ENCODE data around the gene MAMDC2.
"Not testable (repeated sequence)": the region's sequence is repeated elsewhere in the genome, so short reads cannot be mapped to it uniquely, and the experiment has no call there.

MAMDC2 gene

DNA sequence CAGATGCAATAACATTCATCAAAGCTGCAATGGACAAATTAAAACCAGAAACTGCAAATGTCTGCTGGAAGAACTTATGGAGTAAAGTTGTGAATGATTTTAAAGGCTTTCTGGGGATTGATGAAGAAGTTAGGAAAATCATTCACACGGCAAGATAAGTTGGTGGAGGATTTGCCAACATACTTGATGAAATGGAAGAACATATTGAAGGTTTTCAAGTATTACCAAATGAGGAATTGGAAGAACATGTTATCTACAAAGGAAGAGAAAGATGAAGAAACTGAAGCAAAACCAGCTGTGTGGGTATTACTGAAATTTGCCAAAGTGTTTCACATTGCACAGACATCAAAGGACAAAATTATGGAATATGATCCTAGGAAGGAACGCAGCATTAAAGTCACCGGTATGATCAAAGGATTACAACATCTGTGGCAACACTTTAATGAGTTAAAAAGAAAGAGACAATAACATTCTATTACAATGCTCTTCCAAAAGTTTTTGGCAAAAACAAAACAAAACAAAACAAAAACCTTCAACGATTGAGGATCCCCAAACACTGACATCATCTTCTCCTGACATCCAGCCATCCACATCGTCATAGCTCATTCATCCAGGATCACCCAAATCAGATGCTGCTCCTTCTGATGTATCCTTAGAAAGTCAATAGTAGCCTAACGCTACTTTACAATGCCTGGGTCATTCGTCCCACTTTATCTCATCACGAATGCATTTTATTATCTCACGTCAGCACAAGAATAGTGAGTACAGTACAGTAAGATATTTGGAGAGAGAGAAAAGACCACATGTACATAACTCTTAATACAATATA lies 153.8 kb downstream of the MAMDC2 start:
- Histone ChIP-seq H3K36me3 (replicated peaks) (no peaks in the 10 kb centered on the region), H3K27me3 (ENCODE audit: low read depth) (no peaks in the 10 kb centered on the region), H3K4me1 (no peaks in the 10 kb centered on the region), H3K4me3 (no peak overlapping the region), H3K9me3 (no peaks in the 10 kb centered on the region)
- in situ Hi-C loops (cut with MboI; ENCODE audit: low sequenced_read_pairs) = no loop called here
- DNase-seq (ENCODE audit: low spot score in 2 of 2) = no peak

GRCh38 chr9:70204743-70205142 lies 161.1 kb downstream of the MAMDC2 start:
- H3K27me3 ChIP-seq (ENCODE audit: low read depth); H3K9me3 ChIP-seq; DNase-seq (ENCODE audit: low spot score in 2 of 2); H3K36me3 ChIP-seq (replicated peaks); in situ Hi-C loops (cut with MboI; ENCODE audit: low sequenced_read_pairs); H3K4me1 ChIP-seq; H3K4me3 ChIP-seq: not testable (repeated sequence)

GRCh38 chr9:70205366-70206020 lies 161.8 kb downstream of the MAMDC2 start:
- peaks cover 3% of the 10 kb centered on the region; the same call in 1 of the 2 replicates for H3K9me3 ChIP-seq
- H3K27me3 ChIP-seq (ENCODE audit: low read depth) = no peaks in the 10 kb centered on the region
- no peaks in the 10 kb centered on the region for H3K36me3 ChIP-seq (replicated peaks)
- H3K4me1 ChIP-seq = no peaks in the 10 kb centered on the region
- in situ Hi-C loops (cut with MboI; ENCODE audit: low sequenced_read_pairs) = no loop called here
- no peak overlapping the region for H3K4me3 ChIP-seq
- DNase-seq (ENCODE audit: low spot score in 2 of 2) = no peak

DNA sequence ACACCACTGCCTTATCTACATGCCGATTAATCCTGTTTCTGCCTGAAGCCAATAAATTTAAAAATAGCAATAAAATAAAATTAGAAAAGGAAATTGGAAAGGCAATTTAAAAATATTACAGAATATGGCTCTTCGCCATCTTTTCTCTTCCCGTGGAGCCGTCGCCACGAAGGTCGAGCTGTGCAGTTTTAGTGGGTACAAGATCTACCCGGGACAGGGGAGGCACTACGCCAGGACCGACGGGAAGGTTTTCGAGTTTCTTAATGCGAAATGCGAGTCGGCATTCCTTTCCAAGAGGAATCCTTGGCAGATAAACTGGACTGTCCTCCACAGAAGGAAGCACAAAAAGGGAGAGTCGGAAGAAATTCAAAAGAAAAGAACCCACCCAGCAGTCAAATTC lies 173.4 kb downstream of the MAMDC2 start:
- in situ Hi-C loops (cut with MboI; ENCODE audit: low sequenced_read_pairs) = no loop called here
- no peak for DNase-seq (ENCODE audit: low spot score in 2 of 2)
- H3K9me3 ChIP-seq = no peaks in the 10 kb centered on the region

DNA sequence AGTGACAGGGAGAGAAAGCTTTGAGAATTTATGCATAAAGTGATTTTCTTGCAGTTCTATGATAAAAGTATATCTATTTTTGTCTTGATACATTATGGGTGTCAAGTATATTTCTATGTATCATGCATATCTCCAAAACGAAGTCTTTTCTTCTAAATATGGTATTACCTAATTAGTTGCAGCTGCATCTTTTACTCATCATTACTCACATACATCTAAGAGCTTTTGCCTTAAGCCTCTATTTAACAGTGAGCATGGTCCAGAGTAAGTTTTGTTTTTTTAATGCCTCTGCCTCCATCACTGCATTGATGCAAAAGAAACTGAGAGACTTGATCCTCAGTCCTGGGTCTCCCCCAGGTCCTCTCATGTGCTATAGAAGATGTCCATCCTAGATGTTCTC lies 175.1 kb downstream of the MAMDC2 start:
- H3K36me3 ChIP-seq (replicated peaks) = no peaks in the 10 kb centered on the region
- no peaks in the 10 kb centered on the region for H3K4me1 ChIP-seq
- in situ Hi-C loops (cut with MboI; ENCODE audit: low sequenced_read_pairs) = no loop called here
- no peaks in the 10 kb centered on the region for H3K9me3 ChIP-seq
- H3K27me3 ChIP-seq (ENCODE audit: low read depth) = no peaks in the 10 kb centered on the region
- H3K4me3 ChIP-seq = no peak overlapping the region
- no peak for DNase-seq (ENCODE audit: low spot score in 2 of 2)

More for the DNA sequence above, 173.4 kb downstream of the MAMDC2 start:
- Histone ChIP-seq H3K4me1 (no peaks in the 10 kb centered on the region), H3K27me3 (ENCODE audit: low read depth) (no peaks in the 10 kb centered on the region), H3K4me3 (no peak overlapping the region), H3K36me3 (replicated peaks) (peaks cover 4% of the 10 kb centered on the region; the same call in 1 of the 2 replicates)

DNA sequence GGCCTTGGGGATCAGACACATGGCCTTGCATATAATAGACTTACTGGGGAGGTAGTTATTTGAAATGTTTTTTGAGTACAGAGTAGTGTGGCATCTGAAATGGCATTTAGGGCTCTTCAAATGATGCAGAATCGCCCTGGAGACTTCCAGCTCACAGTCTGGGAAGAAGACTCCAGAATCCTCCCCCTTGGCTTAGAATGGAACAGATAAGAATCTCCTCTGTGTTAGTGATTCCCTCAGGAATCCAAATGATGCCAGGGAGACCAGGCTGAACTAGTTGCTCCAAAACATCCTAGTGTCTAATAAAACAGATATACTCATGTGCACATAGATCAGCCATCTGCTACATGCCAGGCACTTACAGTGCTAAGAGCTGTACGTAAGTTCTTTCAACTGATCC lies 176.6 kb downstream of the MAMDC2 start:
- in situ Hi-C loops (cut with MboI; ENCODE audit: low sequenced_read_pairs) = no loop called here
- Histone ChIP-seq H3K9me3 (no peaks in the 10 kb centered on the region), H3K27me3 (ENCODE audit: low read depth) (no peaks in the 10 kb centered on the region), H3K36me3 (replicated peaks) (no peaks in the 10 kb centered on the region), H3K4me3 (no peak overlapping the region), H3K4me1 (no peaks in the 10 kb centered on the region)
- DNase-seq (ENCODE audit: low spot score in 2 of 2) = no peak

DNA sequence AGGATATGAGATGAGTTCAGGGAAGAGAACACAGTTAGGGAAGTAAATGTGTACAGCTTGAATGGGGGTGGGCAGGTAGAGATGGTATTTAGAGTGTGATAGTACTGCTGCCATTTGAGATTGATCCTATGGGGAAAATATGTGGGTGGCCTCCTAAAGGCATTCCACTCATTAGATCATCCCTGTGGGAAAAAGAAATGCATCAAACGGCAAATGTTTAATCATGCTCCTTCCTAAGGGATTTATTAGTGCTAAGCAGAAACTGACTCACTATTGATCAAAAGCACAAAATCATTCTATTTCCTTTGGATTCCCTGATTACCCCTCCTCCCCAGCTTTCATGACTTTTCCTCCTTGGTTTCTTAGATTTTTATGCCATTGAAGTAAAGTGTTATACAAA lies 178.7 kb downstream of the MAMDC2 start:
- DNase-seq (ENCODE audit: low spot score in 2 of 2) = no peak
- in situ Hi-C loops (cut with MboI; ENCODE audit: low sequenced_read_pairs) = no loop called here
- no peaks in the 10 kb centered on the region for H3K27me3 ChIP-seq (ENCODE audit: low read depth)
- no peaks in the 10 kb centered on the region for H3K9me3 ChIP-seq
- no peaks in the 10 kb centered on the region for H3K4me1 ChIP-seq
- no peaks in the 10 kb centered on the region for H3K36me3 ChIP-seq (replicated peaks)
- no peak overlapping the region for H3K4me3 ChIP-seq

DNA sequence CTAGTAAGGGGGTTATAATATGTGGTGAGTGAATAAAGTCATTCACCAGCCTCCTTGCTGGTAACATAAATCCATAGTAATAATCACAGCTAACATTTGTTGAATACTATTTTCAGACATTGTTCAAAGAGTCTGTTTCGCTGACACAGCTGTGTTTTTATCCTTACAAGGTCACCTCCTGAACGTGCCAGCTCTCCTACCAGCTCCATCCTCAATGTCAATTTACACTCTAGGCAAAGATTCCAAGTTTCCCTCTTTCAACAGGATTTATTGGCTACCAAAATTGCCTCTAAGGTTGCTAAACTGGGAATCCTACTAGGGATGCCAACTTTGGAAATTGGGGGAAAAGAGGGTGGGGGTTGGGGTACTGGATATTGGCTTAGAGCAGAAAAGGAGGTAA lies 184.5 kb downstream of the MAMDC2 start:
- no peaks in the 10 kb centered on the region for H3K4me1 ChIP-seq
- in situ Hi-C loops (cut with MboI; ENCODE audit: low sequenced_read_pairs) = no loop called here

DNA sequence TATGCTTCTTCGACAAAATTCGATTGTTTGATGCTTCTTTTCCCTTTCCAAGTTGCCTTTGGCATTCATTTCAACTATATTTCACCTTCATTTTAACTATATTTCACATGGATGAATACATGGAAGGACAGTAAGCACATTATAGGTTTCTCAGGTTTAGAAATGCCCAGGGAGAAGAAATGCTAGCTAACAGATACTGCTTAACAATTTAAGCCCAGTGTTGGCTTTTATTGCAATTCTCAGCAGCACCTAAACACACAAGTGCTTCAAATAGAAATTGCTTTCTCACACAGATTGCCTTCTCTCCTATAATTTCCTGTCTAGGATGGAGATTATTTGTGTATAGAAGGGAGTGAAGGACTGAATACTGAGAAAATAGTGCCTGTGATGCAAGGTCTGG lies 185.0 kb downstream of the MAMDC2 start:
- Histone ChIP-seq H3K4me1 (no peaks in the 10 kb centered on the region), H3K36me3 (replicated peaks) (no peaks in the 10 kb centered on the region), H3K9me3 (no peaks in the 10 kb centered on the region), H3K27me3 (ENCODE audit: low read depth) (no peaks in the 10 kb centered on the region), H3K4me3 (no peak overlapping the region)
- in situ Hi-C loops (cut with MboI; ENCODE audit: low sequenced_read_pairs) = no loop called here
- no peak for DNase-seq (ENCODE audit: low spot score in 2 of 2)

More for the DNA sequence above, 184.5 kb downstream of the MAMDC2 start:
- H3K4me3 ChIP-seq = no peak overlapping the region
- no peaks in the 10 kb centered on the region for H3K36me3 ChIP-seq (replicated peaks)
- DNase-seq (ENCODE audit: low spot score in 2 of 2) = no peak
- no peaks in the 10 kb centered on the region for H3K9me3 ChIP-seq
- no peaks in the 10 kb centered on the region for H3K27me3 ChIP-seq (ENCODE audit: low read depth)

- in situ Hi-C loops (cut with MboI; ENCODE audit: low sequenced_read_pairs) = no loop called here
- no peaks in the 10 kb centered on the region for H3K27me3 ChIP-seq (ENCODE audit: low read depth)
Measured at GRCh38 chr9:70229026-70229425, 185.4 kb downstream of the MAMDC2 start.

DNA sequence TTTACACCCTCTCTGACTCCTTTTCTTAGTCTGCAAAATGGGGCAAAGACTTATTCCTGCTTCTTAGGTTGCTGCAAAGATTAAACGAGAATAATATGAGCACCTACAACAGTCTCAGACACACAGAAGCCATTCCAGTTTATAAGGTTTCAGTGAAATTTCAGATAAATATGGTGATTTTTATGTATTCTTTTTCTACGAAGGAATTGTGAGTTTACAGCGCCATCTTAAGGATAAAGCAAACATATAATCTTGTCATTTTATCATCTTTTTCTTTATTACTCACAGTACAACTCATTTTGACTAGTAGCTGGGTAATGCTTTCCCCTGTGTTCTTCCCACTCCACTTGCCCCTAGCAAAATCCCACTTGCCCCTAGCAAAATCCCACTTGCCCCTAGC lies 185.9 kb downstream of the MAMDC2 start:
- Histone ChIP-seq H3K27me3 (ENCODE audit: low read depth) (no peaks in the 10 kb centered on the region), H3K4me3 (no peak overlapping the region), H3K36me3 (replicated peaks) (no peaks in the 10 kb centered on the region), H3K4me1 (no peaks in the 10 kb centered on the region), H3K9me3 (no peaks in the 10 kb centered on the region)
- peak in 1 of 2 experiments; percentile 32 for DNase-seq (ENCODE audit: low spot score in 2 of 2)
- in situ Hi-C loops (cut with MboI; ENCODE audit: low sequenced_read_pairs) = no loop called here

More at GRCh38 chr9:70229026-70229425, 185.4 kb downstream of the MAMDC2 start:
- Histone ChIP-seq H3K36me3 (replicated peaks) (no peaks in the 10 kb centered on the region), H3K4me1 (no peaks in the 10 kb centered on the region), H3K4me3 (no peak overlapping the region), H3K9me3 (no peaks in the 10 kb centered on the region)
- DNase-seq (ENCODE audit: low spot score in 2 of 2) = no peak

GRCh38 chr9:70232476-70232875 lies 188.8 kb downstream of the MAMDC2 start:
- Histone ChIP-seq H3K27me3 (ENCODE audit: low read depth) (no peaks in the 10 kb centered on the region), H3K9me3 (no peaks in the 10 kb centered on the region), H3K4me3 (no peak overlapping the region), H3K4me1 (no peaks in the 10 kb centered on the region), H3K36me3 (replicated peaks) (no peaks in the 10 kb centered on the region)
- DNase-seq (ENCODE audit: low spot score in 2 of 2) = no peak
- in situ Hi-C loops (cut with MboI; ENCODE audit: low sequenced_read_pairs) = loop anchor here (10.0 kb wide), 1 partner anchor 268 kb away; no protein-coding TSS in a partner anchor

DNA sequence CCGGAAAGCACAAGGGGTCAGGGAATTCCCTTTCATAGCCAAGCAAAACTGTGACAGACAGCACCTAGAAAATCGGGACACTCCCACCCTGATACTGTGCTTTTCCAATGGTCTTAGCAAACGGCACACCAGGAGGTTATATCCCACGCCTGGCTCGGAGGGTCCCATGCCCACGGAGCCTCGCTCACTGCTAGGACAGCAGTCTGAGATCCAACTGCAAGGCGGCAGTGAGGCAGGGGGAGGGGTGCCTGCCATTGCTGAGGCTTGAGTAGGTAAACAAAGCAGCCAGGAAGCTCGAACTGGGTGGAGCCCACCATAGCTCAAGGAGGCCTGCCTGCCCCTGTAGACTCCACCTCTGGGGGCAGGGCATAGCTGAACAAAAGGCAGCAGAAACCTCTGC lies 190.6 kb downstream of the MAMDC2 start:
- not testable (repeated sequence) for H3K4me3 ChIP-seq; H3K36me3 ChIP-seq (replicated peaks); H3K4me1 ChIP-seq; H3K27me3 ChIP-seq (ENCODE audit: low read depth); H3K9me3 ChIP-seq
- peak in 1 of 2 experiments; percentile 42 for DNase-seq (ENCODE audit: low spot score in 2 of 2)
- in situ Hi-C loops (cut with MboI; ENCODE audit: low sequenced_read_pairs) = loop anchor here (10.0 kb wide), 1 partner anchor 269 kb away; no protein-coding TSS in a partner anchor

GRCh38 chr9:70245952-70246351 lies 202.3 kb downstream of the MAMDC2 start:
- H3K4me1 ChIP-seq; H3K27me3 ChIP-seq (ENCODE audit: low read depth); in situ Hi-C loops (cut with MboI; ENCODE audit: low sequenced_read_pairs); H3K4me3 ChIP-seq; H3K9me3 ChIP-seq; DNase-seq (ENCODE audit: low spot score in 2 of 2); H3K36me3 ChIP-seq (replicated peaks): not testable (repeated sequence)
